H9 (cell line): Measurements from ENCODE around the gene ITPR3. TPM values are rescaled to one million over a fixed set of nuclear protein-coding genes. Genes with fewer than 3 reads are reported as not detected.

Source experiments
- DNase-seq: peaks from one replicate; pipeline ENCODE4 v3.0.0-alpha.2; 2017
- H2AFZ ChIP-seq: one replicate; pipeline ENCODE4 v1.6.1; 2013; ENCODE audit warnings: mild to moderate bottlenecking, low read length, control low read depth, moderate library complexity
- H2AK5ac ChIP-seq: 2 replicates; pipeline ENCODE4 v1.6.1; 2013; ENCODE audit warnings: low read length, control low read depth, mixed read lengths; ENCODE audit not compliant: insufficient read length
- H2BK120ac ChIP-seq: one replicate; pipeline ENCODE4 v1.6.1; 2013; ENCODE audit warnings: low read depth, mild to moderate bottlenecking, low read length, control low read depth, inconsistent platforms; ENCODE audit not compliant: poor library complexity, severe bottlenecking
- H2BK12ac ChIP-seq: 2 replicates; pipeline ENCODE4 v1.6.1; 2013; ENCODE audit warnings: low read length, control low read depth, mixed read lengths, low read depth; ENCODE audit not compliant: insufficient read length
- H2BK15ac ChIP-seq: 2 replicates; pipeline ENCODE4 v1.6.1; 2013; ENCODE audit warnings: low read depth, low read length, control low read depth
- H2BK20ac ChIP-seq: one replicate; pipeline ENCODE4 v1.6.1; 2013; ENCODE audit warnings: low read depth, mild to moderate bottlenecking, low read length, control low read depth, inconsistent platforms; ENCODE audit not compliant: poor library complexity, severe bottlenecking
- H2BK5ac ChIP-seq: 2 replicates; pipeline ENCODE4 v1.6.1; 2013; ENCODE audit warnings: low read length, control low read depth, mixed read lengths; ENCODE audit not compliant: insufficient read length
- H3K14ac ChIP-seq: 2 replicates; pipeline ENCODE4 v1.6.1; 2013; ENCODE audit warnings: low read length, control low read depth; ENCODE audit not compliant: insufficient read depth
- H3K18ac ChIP-seq: 2 replicates; pipeline ENCODE4 v1.6.1; 2013; ENCODE audit warnings: low read depth, mild to moderate bottlenecking, mixed read lengths, low read length, control low read depth; ENCODE audit not compliant: insufficient read length
- H3K23ac ChIP-seq: 2 replicates; pipeline ENCODE4 v1.6.1; 2013; ENCODE audit warnings: low read length, control low read depth, mixed read lengths, low read depth; ENCODE audit not compliant: insufficient read length
- H3K23me2 ChIP-seq: 2 replicates; pipeline ENCODE4 v1.6.1; 2013; ENCODE audit warnings: low read depth, mild to moderate bottlenecking, mixed read lengths, low read length, control low read depth; ENCODE audit not compliant: insufficient read length, poor library complexity, severe bottlenecking
- H3K27ac ChIP-seq: 2 replicates; pipeline ENCODE4 v1.5.1; 2013; ENCODE audit warnings: low read length, control low read depth, mixed read lengths, low read depth; ENCODE audit not compliant: insufficient read length
- H3K27me3 ChIP-seq: 2 replicates; pipeline ENCODE4 v1.6.1; 2013; ENCODE audit warnings: low read length, control low read depth, inconsistent platforms; ENCODE audit not compliant: insufficient read depth
- H3K4ac ChIP-seq: 2 replicates; pipeline ENCODE4 v1.6.1; 2013; ENCODE audit warnings: low read depth, mild to moderate bottlenecking, control low read depth, inconsistent platforms, low read length, moderate library complexity
- H3K4me1 ChIP-seq: 2 replicates; pipeline ENCODE4 v1.6.1; 2013; ENCODE audit warnings: low read length, control low read depth, inconsistent platforms; ENCODE audit not compliant: insufficient read depth
- H3K4me2 ChIP-seq: 2 replicates; pipeline ENCODE4 v1.6.1; 2013; ENCODE audit warnings: low read length, control low read depth, mixed read lengths; ENCODE audit not compliant: insufficient read length, insufficient read depth
- H3K56ac ChIP-seq: 2 replicates; pipeline ENCODE4 v1.6.1; 2013; ENCODE audit warnings: low read depth, mild to moderate bottlenecking, mixed read lengths, low read length, control low read depth; ENCODE audit not compliant: insufficient read length
- H3K79me1 ChIP-seq: 2 replicates; pipeline ENCODE4 v1.6.1; 2013; ENCODE audit warnings: low read depth, mild to moderate bottlenecking, moderate library complexity, low read length, control low read depth, inconsistent platforms; ENCODE audit not compliant: insufficient read depth, poor library complexity, severe bottlenecking
- H3K79me2 ChIP-seq: 2 replicates; pipeline ENCODE4 v1.6.1; 2013; ENCODE audit warnings: low read length, control low read depth, inconsistent platforms; ENCODE audit not compliant: insufficient read depth
- H3K9ac ChIP-seq: 2 replicates; pipeline ENCODE4 v1.6.1; 2013; ENCODE audit warnings: low read length, control low read depth, mixed read lengths; ENCODE audit not compliant: insufficient read length; ENCODE audit errors: extremely low read depth
- H3K9me3 ChIP-seq: one replicate; pipeline ENCODE4 v1.6.1; 2013; ENCODE audit warnings: low read depth, low read length, inconsistent platforms; ENCODE audit not compliant: control insufficient read depth
- H3T11ph ChIP-seq: one replicate; pipeline ENCODE4 v1.6.1; 2013; ENCODE audit warnings: mild to moderate bottlenecking, low read length, control low read depth, inconsistent platforms
- H4K20me1 ChIP-seq: one replicate; pipeline ENCODE4 v1.6.1; 2013; ENCODE audit not compliant: control insufficient read depth, insufficient read length, insufficient read depth
- H4K5ac ChIP-seq: 2 replicates; pipeline ENCODE4 v1.6.1; 2013; ENCODE audit warnings: low read depth, mild to moderate bottlenecking, mixed read lengths, low read length, control low read depth; ENCODE audit not compliant: insufficient read length
- H4K8ac ChIP-seq: replicated peaks from 2 replicates; pipeline ENCODE4 v1.6.1; 2013; ENCODE audit warnings: low read length, control low read depth, mixed read lengths, low read depth; ENCODE audit not compliant: insufficient read length
- H4K91ac ChIP-seq: 2 replicates; pipeline ENCODE4 v1.6.1; 2013; ENCODE audit warnings: low read depth, mild to moderate bottlenecking, moderate library complexity, mixed read lengths, low read length, control low read depth; ENCODE audit not compliant: insufficient read length
- H3K27ac Mint-ChIP-seq, 3 experiments: 2 replicates in 2 of 3; 3 replicates in 1 of 3; pipeline ENCODE4 v1.8.0; 2020 to 2021; ENCODE audit warnings: mixed read lengths in 3 of 3, mild to moderate bottlenecking in 1 of 3, moderate library complexity in 1 of 3
- H3K27me3 Mint-ChIP-seq: 2 replicates; pipeline ENCODE4 v1.8.0; 2021; ENCODE audit warnings: low read depth, mild to moderate bottlenecking, moderate library complexity, mixed read lengths
- H3K36me3 Mint-ChIP-seq, 3 experiments: 2 replicates in 2 of 3; 3 replicates in 1 of 3; pipeline ENCODE4 v1.8.0; 2020 to 2021; ENCODE audit warnings: low read depth in 3 of 3, mixed read lengths in 3 of 3; ENCODE audit not compliant: insufficient read depth in 1 of 3
- H3K4me1 Mint-ChIP-seq, 2 experiments: 2 replicates each; pipeline ENCODE4 v1.8.0; 2020; ENCODE audit warnings: mixed read lengths in 2 of 2
- H3K4me3 Mint-ChIP-seq, 2 experiments: 2 replicates in 1 of 2; 3 replicates in 1 of 2; pipeline ENCODE4 v1.8.0; 2020 to 2021; ENCODE audit warnings: mild to moderate bottlenecking in 2 of 2, mixed read lengths in 2 of 2, moderate library complexity in 1 of 2
- H3K9me3 Mint-ChIP-seq, 2 experiments: 2 replicates in 1 of 2; 3 replicates in 1 of 2; pipeline ENCODE4 v1.8.0; 2020; ENCODE audit warnings: mild to moderate bottlenecking in 2 of 2, mixed read lengths in 2 of 2, moderate library complexity in 1 of 2
- WGBS: extraction: QIAGEN DNeasy Blood & Tissue Kit; methylation state at CpG from one replicate; pipeline ENCODE4 v1.1.7; 2013; ENCODE audit warnings: missing lambda C conversion rate, low lambda C conversion rate, mixed read lengths; ENCODE audit not compliant: insufficient read length; ENCODE audit errors: extremely low coverage; 5-methylcytosine and 5-hydroxymethylcytosine counted together
- total RNA-seq: library from RNA; stranded (reverse); gene quantifications from 2 replicates; pipeline ENCODE4 v1.2.1, GENCODE V29; 2021
- TF ChIP-seq, protein P1 (sequence below): fragments of 200-600 bp; sonication (generic); conservative IDR thresholded peaks from 3 replicates; pipeline ENCODE4 v1.8.0; 2021; ENCODE audit warnings: antibody characterized with exemption, mild to moderate bottlenecking

Gene ITPR3
- total RNA-seq, 1 experiment from 2014 or later: 40.3 TPM

DNA sequence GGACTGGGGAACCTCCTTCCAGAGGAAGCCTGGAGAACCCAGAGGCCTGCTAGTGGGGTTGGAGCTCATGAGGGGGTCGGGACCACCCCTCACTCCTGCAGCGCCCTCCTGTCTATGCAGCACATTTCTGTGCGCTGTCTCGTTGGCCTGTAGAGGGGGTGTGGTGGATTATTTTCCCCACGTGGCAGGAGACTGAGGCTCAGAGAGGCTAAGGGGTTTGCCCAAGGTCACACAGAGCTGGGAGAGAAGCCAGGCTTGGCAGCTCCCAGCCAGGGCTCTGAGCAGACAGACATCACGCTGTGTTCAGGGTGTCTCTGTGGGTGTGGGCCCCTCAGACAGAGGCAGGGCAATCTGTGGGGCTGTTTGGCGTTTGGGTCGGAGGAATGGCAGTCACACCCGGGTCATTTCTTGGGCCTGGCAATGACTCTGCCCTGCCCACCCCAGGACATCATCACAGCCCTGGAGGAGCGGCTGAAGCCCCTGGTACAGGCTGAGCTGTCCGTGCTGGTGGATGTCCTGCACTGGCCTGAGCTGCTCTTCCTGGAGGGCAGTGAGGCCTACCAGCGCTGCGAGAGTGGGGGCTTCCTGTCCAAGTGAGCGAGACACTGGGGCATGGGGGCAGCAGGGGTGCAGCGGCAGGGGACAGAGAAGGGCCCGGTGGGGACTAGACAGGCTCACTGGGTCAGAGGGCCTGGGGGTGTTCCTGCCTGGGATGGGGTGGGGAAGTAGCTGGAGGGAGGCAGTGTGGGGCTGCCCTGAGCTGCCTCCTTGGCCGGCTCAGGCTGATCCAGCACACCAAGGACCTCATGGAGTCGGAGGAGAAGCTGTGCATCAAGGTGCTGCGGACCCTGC lies 62.7 kb downstream of the ITPR3 start:
- Histone ChIP-seq H4K5ac (no peak overlapping the region), H3K9ac (no peak overlapping the region), H2BK20ac (no peak overlapping the region), H2BK120ac (no peak overlapping the region), H4K20me1 (no peaks in the 10 kb centered on the region), H3K18ac (no peak overlapping the region), H2AFZ (no peak overlapping the region), H4K8ac (no peak overlapping the region), H3K4me1 (no peaks in the 10 kb centered on the region), H3K4ac (no peak overlapping the region), H2BK12ac (no peak overlapping the region), H3T11ph (no peak overlapping the region), H3K23ac (no peak overlapping the region), H2BK5ac (no peak overlapping the region), H3K14ac (no peak overlapping the region), H3K27ac (no peak overlapping the region), H3K56ac (no peak overlapping the region), H3K27me3 (no peaks in the 10 kb centered on the region), H2BK15ac (no peak overlapping the region), H3K4me2 (no peak overlapping the region), H3K23me2 (no peaks in the 10 kb centered on the region), H3K79me1 (no peaks in the 10 kb centered on the region), H3K79me2 (no peaks in the 10 kb centered on the region), H2AK5ac (no peak overlapping the region), H3K9me3 (no peaks in the 10 kb centered on the region), H4K91ac (no peak overlapping the region)
- no peak overlapping the region for H3K4me3 Mint-ChIP-seq
- no CpG with 5 or more reads among the region's 19 CpGs for WGBS
- TF ChIP-seq, protein P1, sequence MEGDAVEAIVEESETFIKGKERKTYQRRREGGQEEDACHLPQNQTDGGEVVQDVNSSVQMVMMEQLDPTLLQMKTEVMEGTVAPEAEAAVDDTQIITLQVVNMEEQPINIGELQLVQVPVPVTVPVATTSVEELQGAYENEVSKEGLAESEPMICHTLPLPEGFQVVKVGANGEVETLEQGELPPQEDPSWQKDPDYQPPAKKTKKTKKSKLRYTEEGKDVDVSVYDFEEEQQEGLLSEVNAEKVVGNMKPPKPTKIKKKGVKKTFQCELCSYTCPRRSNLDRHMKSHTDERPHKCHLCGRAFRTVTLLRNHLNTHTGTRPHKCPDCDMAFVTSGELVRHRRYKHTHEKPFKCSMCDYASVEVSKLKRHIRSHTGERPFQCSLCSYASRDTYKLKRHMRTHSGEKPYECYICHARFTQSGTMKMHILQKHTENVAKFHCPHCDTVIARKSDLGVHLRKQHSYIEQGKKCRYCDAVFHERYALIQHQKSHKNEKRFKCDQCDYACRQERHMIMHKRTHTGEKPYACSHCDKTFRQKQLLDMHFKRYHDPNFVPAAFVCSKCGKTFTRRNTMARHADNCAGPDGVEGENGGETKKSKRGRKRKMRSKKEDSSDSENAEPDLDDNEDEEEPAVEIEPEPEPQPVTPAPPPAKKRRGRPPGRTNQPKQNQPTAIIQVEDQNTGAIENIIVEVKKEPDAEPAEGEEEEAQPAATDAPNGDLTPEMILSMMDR: no peak
- no peaks in the 10 kb centered on the region for H3K4me1 Mint-ChIP-seq
- no peaks in the 10 kb centered on the region for H3K9me3 Mint-ChIP-seq
- H3K36me3 Mint-ChIP-seq: peaks cover 32 to 86% (median 82%) of the 10 kb centered on the region in 3 experiments; a peak in 6 of 7 replicates
- DNase-seq: no peak
- H3K27me3 Mint-ChIP-seq: no peaks in the 10 kb centered on the region
- H3K27ac Mint-ChIP-seq: no peak overlapping the region; a peak in 1 of 7 replicates
